ENCODE data around the gene PLA2G4C. TPM values are rescaled to one million over a fixed set of nuclear protein-coding genes. Genes with fewer than 3 reads are reported as not detected.
"Not testable (repeated sequence)": the region's sequence is repeated elsewhere in the genome, so short reads cannot be mapped to it uniquely, and the experiment has no call there.

Gene PLA2G4C
- polyA plus RNA-seq, 2 of the 4 experiments (the other 2 are of a cell fraction) = 1.4 to 2.1 TPM

- no peak for FAIRE-seq
- H3K4me2 ChIP-seq = no peak overlapping the region
- no peak overlapping the region for H3K4me3 ChIP-seq
- H3K9me3 ChIP-seq = peaks cover 9% of the 10 kb centered on the region; the same call in 1 of the 3 replicates
- no peak for ATAC-seq
- no peak for DNase-seq (ENCODE audit: low read depth in 1 of 2, low spot score in 1 of 2)
- H3K27ac ChIP-seq = no peak overlapping the region
- TF ChIP-seq CHD2 (IDR thresholded peaks at IDR 0.05; ENCODE audit: low read length, partially characterized antibody) (no peak), HES2 (IDR thresholded peaks at IDR 0.05) (no peak), BHLHE40 (IDR thresholded peaks at IDR 0.05; ENCODE audit: low read depth, low read length) (no peak), PHF8 (IDR thresholded peaks at IDR 0.05; ENCODE audit: borderline replicate concordance, low read depth) (no peak), EHF (CRISPR knock-in tag; IDR thresholded peaks at IDR 0.05) (no peak), CBX8 (IDR thresholded peaks at IDR 0.05) (no peak), RCOR1 (IDR thresholded peaks at IDR 0.05; ENCODE audit: low read depth, low read length) (no peak), HEYL (CRISPR knock-in tag; IDR thresholded peaks at IDR 0.05) (no peak), ELK1 (IDR thresholded peaks at IDR 0.05; ENCODE audit: low read depth, low read length) (no peak), FOSL2 (IDR thresholded peaks at IDR 0.05) (no peak), FOSL2 (CRISPR knock-in tag; IDR thresholded peaks at IDR 0.05) (no peak), GATA3 (IDR thresholded peaks at IDR 0.05; ENCODE audit: borderline replicate concordance) (no peak)
- TF ChIP-seq, protein P1, sequence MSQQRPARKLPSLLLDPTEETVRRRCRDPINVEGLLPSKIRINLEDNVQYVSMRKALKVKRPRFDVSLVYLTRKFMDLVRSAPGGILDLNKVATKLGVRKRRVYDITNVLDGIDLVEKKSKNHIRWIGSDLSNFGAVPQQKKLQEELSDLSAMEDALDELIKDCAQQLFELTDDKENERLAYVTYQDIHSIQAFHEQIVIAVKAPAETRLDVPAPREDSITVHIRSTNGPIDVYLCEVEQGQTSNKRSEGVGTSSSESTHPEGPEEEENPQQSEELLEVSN (IDR thresholded peaks at IDR 0.05; ENCODE audit: borderline replicate concordance, low read depth) = no peak
- POLR2A ChIA-PET = interaction anchor here (0.6 kb wide), 1 partner anchor 67 kb away, joined by 3 read pairs; no protein-coding TSS in a partner anchor
- WGBS (ENCODE audit: missing lambda C conversion rate) = 82% methylated on average over 5 of the region's 5 CpGs
- CTCF ChIA-PET = interaction anchor here (0.6 to 1.0 kb wide), 5 partner anchors 9 to 186 kb away, joined by 3 to 4 read pairs (median 3); no protein-coding TSS in a partner anchor
- no peaks in the 10 kb centered on the region for H3K4me1 ChIP-seq
Measured at GRCh38 chr19:48081106-48081505, 29.5 kb downstream of the PLA2G4C start.

DNA sequence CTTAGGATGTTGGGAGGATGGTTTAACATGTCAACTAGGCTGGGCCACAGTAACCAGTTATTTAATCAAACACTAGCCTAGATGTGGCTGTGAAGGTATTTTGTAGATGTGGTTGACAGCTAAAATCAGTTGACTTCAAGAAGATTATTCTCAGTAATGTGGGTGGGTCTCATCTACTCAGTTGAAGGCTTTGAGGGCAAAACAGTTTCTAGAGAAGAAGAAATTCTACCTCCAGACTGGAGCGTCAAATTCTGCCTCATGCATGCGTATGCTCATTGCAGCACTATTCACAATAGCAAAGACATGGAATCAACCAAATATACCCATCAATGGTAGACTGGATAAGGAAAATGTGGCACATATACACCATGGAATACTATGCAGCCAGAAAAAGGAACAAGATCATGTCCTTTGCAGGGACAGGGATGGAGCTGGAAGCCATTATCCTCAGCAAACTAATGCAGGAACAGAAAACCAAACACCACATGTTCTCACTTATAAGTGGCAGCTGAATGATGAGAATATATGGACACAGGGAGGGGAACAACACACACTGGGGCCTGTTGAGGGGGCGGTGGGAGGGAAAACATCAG lies 40.3 kb downstream of the PLA2G4C start:
- CTCF ChIA-PET = interaction anchor here (1.0 to 1.6 kb wide), 2 partner anchors 37 to 107 kb away, joined by 3 to 5 read pairs; no protein-coding TSS in a partner anchor
- peak; percentile 54 for FAIRE-seq
- H3K4me3 ChIP-seq; DNase-seq (ENCODE audit: low read depth in 1 of 2, low spot score in 1 of 2); H3K4me2 ChIP-seq; ATAC-seq; POLR2A ChIA-PET; H3K27ac ChIP-seq; H3K9me3 ChIP-seq; H3K4me1 ChIP-seq: not testable (repeated sequence)
- 62% methylated on average over 3 of the region's 3 CpGs for WGBS (ENCODE audit: missing lambda C conversion rate)

- ATAC-seq (peak; percentile 62 to 68; a peak in 4 of 6 replicates), FAIRE-seq (no peak), DNase-seq (ENCODE audit: low read depth in 1 of 2, low spot score in 1 of 2) (peak in 1 of 2 experiments; percentile 40)
- Histone ChIP-seq H3K27ac (no peak overlapping the region), H3K4me3 (no peak overlapping the region), H3K4me1 (no peaks in the 10 kb centered on the region), H3K4me2 (no peak overlapping the region), H3K9me3 (peaks cover 5% of the 10 kb centered on the region; the same call in 1 of the 3 replicates)
- 39% methylated on average over 2 of the region's 2 CpGs for WGBS (ENCODE audit: missing lambda C conversion rate)
- ChIA-PET CTCF (interaction anchor here (1.0 to 1.6 kb wide), 3 partner anchors 38 to 106 kb away, joined by 3 to 5 read pairs (median 3); no protein-coding TSS in a partner anchor), POLR2A (interaction anchor here (0.5 to 0.6 kb wide), 2 partner anchors 9 to 200 kb away, joined by 3 read pairs; no protein-coding TSS in a partner anchor)
- TF ChIP-seq HDAC2 (IDR thresholded peaks at IDR 0.05) = no peak
- TF ChIP-seq ESRRA (IDR thresholded peaks at IDR 0.05; ENCODE audit: borderline replicate concordance, low read length) = no peak
- no peak for TF ChIP-seq PHF8 (IDR thresholded peaks at IDR 0.05; ENCODE audit: borderline replicate concordance, low read depth)
- TF ChIP-seq EHF (CRISPR knock-in tag; IDR thresholded peaks at IDR 0.05) = no peak
- no peak for TF ChIP-seq SMC3 (IDR thresholded peaks at IDR 0.05)
- TF ChIP-seq, protein P2, sequence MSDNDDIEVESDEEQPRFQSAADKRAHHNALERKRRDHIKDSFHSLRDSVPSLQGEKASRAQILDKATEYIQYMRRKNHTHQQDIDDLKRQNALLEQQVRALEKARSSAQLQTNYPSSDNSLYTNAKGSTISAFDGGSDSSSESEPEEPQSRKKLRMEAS (IDR thresholded peaks at IDR 0.05) = no peak
- no peak for TF ChIP-seq CBX8 (IDR thresholded peaks at IDR 0.05)
- TF ChIP-seq ZC3H11A (IDR thresholded peaks at IDR 0.05) = no peak
- TF ChIP-seq, protein P3, sequence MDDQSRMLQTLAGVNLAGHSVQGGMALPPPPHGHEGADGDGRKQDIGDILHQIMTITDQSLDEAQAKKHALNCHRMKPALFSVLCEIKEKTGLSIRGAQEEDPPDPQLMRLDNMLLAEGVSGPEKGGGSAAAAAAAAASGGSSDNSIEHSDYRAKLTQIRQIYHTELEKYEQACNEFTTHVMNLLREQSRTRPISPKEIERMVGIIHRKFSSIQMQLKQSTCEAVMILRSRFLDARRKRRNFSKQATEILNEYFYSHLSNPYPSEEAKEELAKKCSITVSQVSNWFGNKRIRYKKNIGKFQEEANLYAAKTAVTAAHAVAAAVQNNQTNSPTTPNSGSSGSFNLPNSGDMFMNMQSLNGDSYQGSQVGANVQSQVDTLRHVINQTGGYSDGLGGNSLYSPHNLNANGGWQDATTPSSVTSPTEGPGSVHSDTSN (IDR thresholded peaks at IDR 0.05) = no peak
- no peak for TF ChIP-seq ZNF302 (CRISPR knock-in tag; IDR thresholded peaks at IDR 0.05)
- no peak for TF ChIP-seq HMGXB4 (CRISPR knock-in tag; IDR thresholded peaks at IDR 0.05; ENCODE audit: borderline replicate concordance)
- TF ChIP-seq RAD21 (conservative IDR thresholded peaks at IDR 0.05 in 1 of 2, IDR thresholded peaks at IDR 0.05 in 1 of 2) = no peak
- TF ChIP-seq CEBPB (IDR thresholded peaks at IDR 0.05) = no peak
- TF ChIP-seq, protein P4, sequence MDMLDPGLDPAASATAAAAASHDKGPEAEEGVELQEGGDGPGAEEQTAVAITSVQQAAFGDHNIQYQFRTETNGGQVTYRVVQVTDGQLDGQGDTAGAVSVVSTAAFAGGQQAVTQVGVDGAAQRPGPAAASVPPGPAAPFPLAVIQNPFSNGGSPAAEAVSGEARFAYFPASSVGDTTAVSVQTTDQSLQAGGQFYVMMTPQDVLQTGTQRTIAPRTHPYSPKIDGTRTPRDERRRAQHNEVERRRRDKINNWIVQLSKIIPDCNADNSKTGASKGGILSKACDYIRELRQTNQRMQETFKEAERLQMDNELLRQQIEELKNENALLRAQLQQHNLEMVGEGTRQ (IDR thresholded peaks at IDR 0.05) = no peak
- TF ChIP-seq NR3C1 (IDR thresholded peaks at IDR 0.05) = no peak
- TF ChIP-seq TFCP2L1 (CRISPR knock-in tag; IDR thresholded peaks at IDR 0.05) = no peak
Measured at GRCh38 chr19:48069435-48069834, 41.2 kb downstream of the PLA2G4C start.

Data from A549 (cell line).